Coronary artery (tissue), 2 donors: Measurements from ENCODE around the gene DPH1.

ENCODE experiments used
- DNase-seq: peaks from one replicate; pipeline ENCODE4 v3.0.0-alpha.2; 2017; ENCODE audit warnings: low spot score
- H3K27ac ChIP-seq, 2 donors: fragments of 200-600 bp; sonication (generic); one replicate each; pipeline ENCODE4 v1.5.1; 2016 to 2019
- H3K4me3 ChIP-seq: fragments of 200-600 bp; sonication (generic); 2 replicates; pipeline ENCODE4 v1.5.1; 2016; ENCODE audit warnings: mild to moderate bottlenecking, moderate library complexity
- TF ChIP-seq, protein P1 (sequence below): fragments of 200-600 bp; sonication (generic); IDR thresholded peaks from one replicate; pipeline ENCODE4 v1.5.1; 2019; ENCODE audit warnings: antibody characterized with exemption

The DPH1 gene

DNA sequence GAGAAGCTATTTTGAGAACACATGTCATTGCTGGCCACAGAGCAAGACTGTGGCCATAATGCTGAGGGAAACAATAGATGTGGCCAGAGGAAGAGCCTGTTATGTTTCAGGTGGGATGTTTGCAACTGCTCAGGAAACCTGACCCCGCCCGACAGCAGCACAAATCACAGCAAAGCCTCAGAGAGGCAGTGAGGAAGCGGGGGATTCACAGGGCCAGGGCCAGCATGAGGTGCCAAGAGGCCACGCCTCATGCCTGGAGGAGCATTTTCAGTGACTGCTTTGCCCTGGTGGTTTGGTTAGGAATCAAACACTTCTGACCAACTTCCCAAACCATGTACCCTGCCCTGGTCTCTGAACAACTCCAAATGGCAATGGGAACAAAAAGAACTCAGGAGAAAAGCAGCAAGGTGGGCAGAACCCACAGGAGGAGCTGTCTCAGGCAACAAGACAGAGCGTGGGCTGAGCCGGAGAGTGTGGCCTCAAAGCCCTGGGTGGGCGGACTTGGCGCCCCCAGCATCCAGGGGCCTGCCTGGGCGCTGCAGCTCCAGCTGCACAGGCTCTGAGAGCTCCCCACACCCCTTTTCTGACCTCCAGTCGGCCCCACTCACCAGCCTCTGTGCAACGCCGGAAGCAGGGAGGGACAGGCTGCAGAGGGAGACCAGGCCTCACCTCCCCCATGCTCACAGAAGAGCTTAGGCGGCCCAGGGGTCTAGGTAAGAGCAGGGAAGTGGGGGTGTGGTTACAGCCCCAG is 45.6 kb downstream of the DPH1 start:
- no peak for DNase-seq
- Histone ChIP-seq H3K4me3 (no peak overlapping the region), H3K27ac (peak overlapping the region in 1 of 2 donors; percentile 69)
- TF ChIP-seq, protein P1, sequence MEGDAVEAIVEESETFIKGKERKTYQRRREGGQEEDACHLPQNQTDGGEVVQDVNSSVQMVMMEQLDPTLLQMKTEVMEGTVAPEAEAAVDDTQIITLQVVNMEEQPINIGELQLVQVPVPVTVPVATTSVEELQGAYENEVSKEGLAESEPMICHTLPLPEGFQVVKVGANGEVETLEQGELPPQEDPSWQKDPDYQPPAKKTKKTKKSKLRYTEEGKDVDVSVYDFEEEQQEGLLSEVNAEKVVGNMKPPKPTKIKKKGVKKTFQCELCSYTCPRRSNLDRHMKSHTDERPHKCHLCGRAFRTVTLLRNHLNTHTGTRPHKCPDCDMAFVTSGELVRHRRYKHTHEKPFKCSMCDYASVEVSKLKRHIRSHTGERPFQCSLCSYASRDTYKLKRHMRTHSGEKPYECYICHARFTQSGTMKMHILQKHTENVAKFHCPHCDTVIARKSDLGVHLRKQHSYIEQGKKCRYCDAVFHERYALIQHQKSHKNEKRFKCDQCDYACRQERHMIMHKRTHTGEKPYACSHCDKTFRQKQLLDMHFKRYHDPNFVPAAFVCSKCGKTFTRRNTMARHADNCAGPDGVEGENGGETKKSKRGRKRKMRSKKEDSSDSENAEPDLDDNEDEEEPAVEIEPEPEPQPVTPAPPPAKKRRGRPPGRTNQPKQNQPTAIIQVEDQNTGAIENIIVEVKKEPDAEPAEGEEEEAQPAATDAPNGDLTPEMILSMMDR: no peak

GRCh38 chr17:2076087-2076984 is 46.4 kb downstream of the DPH1 start:
- DNase-seq: no peak
- Histone ChIP-seq H3K27ac (peak overlapping the region in 1 of 2 donors; percentile 69), H3K4me3 (no peak overlapping the region)
- TF ChIP-seq, protein P1: no peak

GRCh38 chr17:2077040-2077439 is 47.1 kb downstream of the DPH1 start:
- H3K4me3 ChIP-seq: no peak overlapping the region
- TF ChIP-seq, protein P1: no peak
- H3K27ac ChIP-seq: peak overlapping the region in 1 of 2 donors; percentile 69
- no peak for DNase-seq

GRCh38 chr17:2081564-2081963 is 51.6 kb downstream of the DPH1 start:
- TF ChIP-seq, protein P1: no peak
- Histone ChIP-seq H3K4me3 (no peak overlapping the region), H3K27ac (no peak overlapping the region)
- no peak for DNase-seq

DNA sequence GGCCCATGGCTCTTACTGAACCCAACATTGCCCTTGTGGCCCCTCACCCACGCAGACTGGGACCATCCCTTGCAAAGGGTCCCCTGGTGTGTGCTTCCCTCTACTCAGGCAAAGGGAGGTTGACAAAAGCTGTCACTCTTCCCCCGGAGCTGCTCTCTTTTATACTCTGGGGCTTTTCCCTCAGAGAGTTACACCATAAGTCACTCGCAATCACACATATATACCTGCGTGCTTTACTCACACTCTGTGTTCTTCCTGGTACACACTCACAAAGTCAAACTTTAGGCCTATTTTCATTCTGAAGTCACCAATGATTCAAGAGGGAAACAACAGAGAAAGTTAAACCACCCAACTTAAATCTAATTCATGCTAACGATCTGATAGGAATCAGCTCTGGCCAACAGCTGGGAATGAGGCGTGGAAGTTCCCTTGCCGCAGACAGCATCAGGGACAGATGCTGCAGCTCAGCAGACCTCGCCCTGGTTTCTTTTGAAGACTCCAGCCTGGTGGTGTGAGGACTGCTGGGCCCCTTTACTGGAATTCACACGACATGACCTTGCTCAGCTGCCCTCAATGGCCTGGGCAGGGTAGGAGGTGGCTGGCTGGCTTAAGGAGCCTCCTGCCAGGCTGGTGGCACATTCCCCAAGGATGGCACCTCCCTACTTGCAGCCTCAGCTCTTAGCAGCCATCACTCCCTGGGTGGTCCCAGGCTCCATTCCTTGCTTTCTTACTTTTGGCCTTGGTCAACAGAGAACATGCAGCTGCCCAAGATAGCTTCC is 52.2 kb downstream of the DPH1 start:
- no peak for DNase-seq
- no peak overlapping the region for H3K4me3 ChIP-seq
- H3K27ac ChIP-seq: no peak overlapping the region
- TF ChIP-seq, protein P1: no peak

GRCh38 chr17:2083613-2084035 is 53.7 kb downstream of the DPH1 start:
- H3K4me3 ChIP-seq: no peak overlapping the region
- DNase-seq: no peak
- TF ChIP-seq, protein P1: no peak
- H3K27ac ChIP-seq: peak overlapping the region; percentile 58 to 86
